Skin of body (tissue), 2 donors: ENCODE measurements around the gene TRIM5. TPM values are rescaled to one million over a fixed set of nuclear protein-coding genes. Genes with fewer than 3 reads are reported as not detected.
"Not testable (repeated sequence)": the region's sequence is repeated elsewhere in the genome, so short reads cannot be mapped to it uniquely, and the experiment has no call there.

Experiments
- DNase-seq: peaks from one replicate; lab custom pipeline; 2025; lab: John Stamatoyannopoulos, UW
- total RNA-seq: library from RNA; depleted of rRNA; stranded (reverse); fragments of >200 nt; gene quantifications from one replicate; pipeline ENCODE4 v1.2.3, GENCODE V29; 2014

TRIM5 gene
- total RNA-seq, 1 donor from 2014 or later: 19.0 TPM

- DNase-seq: no peak
Observed at GRCh38 chr11:5688482-5688881, 3.6 kb upstream of the TRIM5 start.

GRCh38 chr11:5686426-5686825 lies 1.6 kb upstream of the TRIM5 start:
- no peak for DNase-seq

- no peak for DNase-seq
Observed at GRCh38 chr11:5684036-5684645, 733 bp downstream of the TRIM5 start.

GRCh38 chr11:5683620-5684019 lies 1.3 kb downstream of the TRIM5 start:
- DNase-seq: not testable (repeated sequence)

- not testable (repeated sequence) for DNase-seq
Observed at GRCh38 chr11:5682890-5683441, 1.9 kb downstream of the TRIM5 start.

GRCh38 chr11:5679811-5680210 lies 5.1 kb downstream of the TRIM5 start:
- DNase-seq: no peak

- DNase-seq: no peak
Observed at GRCh38 chr11:5674391-5674790, 10.5 kb downstream of the TRIM5 start.

GRCh38 chr11:5671831-5672230 lies 13.0 kb downstream of the TRIM5 start:
- DNase-seq: no peak

- DNase-seq: no peak
Observed at GRCh38 chr11:5666402-5666793, 18.5 kb downstream of the TRIM5 start.

- no peak for DNase-seq
Observed at GRCh38 chr11:5665746-5666401, 19.0 kb downstream of the TRIM5 start.

GRCh38 chr11:5665051-5665570 lies 19.8 kb downstream of the TRIM5 start:
- no peak for DNase-seq

- DNase-seq: no peak
Observed at GRCh38 chr11:5663511-5663910, 21.4 kb downstream of the TRIM5 start.

GRCh38 chr11:5658318-5658717 lies 26.6 kb downstream of the TRIM5 start:
- no peak for DNase-seq

GRCh38 chr11:5656956-5657355 lies 27.9 kb downstream of the TRIM5 start:
- DNase-seq: not testable (repeated sequence)

- no peak for DNase-seq
Observed at GRCh38 chr11:5655474-5655873, 29.4 kb downstream of the TRIM5 start.

GRCh38 chr11:5646139-5646538 lies 38.7 kb downstream of the TRIM5 start:
- DNase-seq: no peak

- no peak for DNase-seq
Observed at GRCh38 chr11:5643585-5643984, 41.3 kb downstream of the TRIM5 start.

GRCh38 chr11:5639953-5640352 lies 44.9 kb downstream of the TRIM5 start:
- no peak for DNase-seq

- DNase-seq: no peak
Observed at GRCh38 chr11:5631969-5632635, 52.8 kb downstream of the TRIM5 start.

- DNase-seq: no peak
Observed at GRCh38 chr11:5631417-5631816, 53.5 kb downstream of the TRIM5 start.

GRCh38 chr11:5626196-5626595 lies 58.7 kb downstream of the TRIM5 start:
- no peak for DNase-seq

- DNase-seq: no peak
Observed at GRCh38 chr11:5625281-5625680, 59.6 kb downstream of the TRIM5 start.
